Neuron (in vitro differentiated cells): Measurements from ENCODE around the gene POU6F2.

Experiments
- H2AFZ ChIP-seq: one replicate; pipeline ENCODE4 v1.6.1; 2013; ENCODE audit warnings: low read depth, mild to moderate bottlenecking, inconsistent platforms, low read length, moderate library complexity
- H3K27me3 ChIP-seq: one replicate; pipeline ENCODE4 v1.6.1; 2013; ENCODE audit warnings: low read length; ENCODE audit not compliant: insufficient read depth
- H3K36me3 ChIP-seq: one replicate; pipeline ENCODE4 v1.6.1; 2013; ENCODE audit warnings: low read length; ENCODE audit not compliant: insufficient read depth
- H3K4me1 ChIP-seq: one replicate; pipeline ENCODE4 v1.6.1; 2013; ENCODE audit warnings: low read length; ENCODE audit not compliant: insufficient read depth
- H3K4me3 ChIP-seq: 2 replicates; pipeline ENCODE4 v1.5.1; 2013; ENCODE audit warnings: mild to moderate bottlenecking, low read length, moderate library complexity
- H3K9me3 ChIP-seq: one replicate; pipeline ENCODE4 v1.6.1; 2013; ENCODE audit warnings: low read length

The POU6F2 gene

GRCh38 chr7:39272111-39272510 is 294.4 kb downstream of the POU6F2 start:
- no peak overlapping the region for H2AFZ ChIP-seq
- H3K27me3 ChIP-seq, result no peaks in the 10 kb centered on the region
- no peaks in the 10 kb centered on the region for H3K36me3 ChIP-seq
- no peaks in the 10 kb centered on the region for H3K4me1 ChIP-seq
- no peaks in the 10 kb centered on the region for H3K9me3 ChIP-seq
- H3K4me3 ChIP-seq, result no peak overlapping the region

GRCh38 chr7:39272691-39273090 is 295.0 kb downstream of the POU6F2 start:
- Histone ChIP-seq H2AFZ (no peak overlapping the region), H3K4me3 (no peak overlapping the region), H3K27me3 (no peaks in the 10 kb centered on the region), H3K4me1 (no peaks in the 10 kb centered on the region), H3K36me3 (no peaks in the 10 kb centered on the region), H3K9me3 (no peaks in the 10 kb centered on the region)

- H3K4me3 ChIP-seq, result no peak overlapping the region
- no peaks in the 10 kb centered on the region for H3K9me3 ChIP-seq
- H3K4me1 ChIP-seq, result no peaks in the 10 kb centered on the region
- no peaks in the 10 kb centered on the region for H3K27me3 ChIP-seq
- no peak overlapping the region for H2AFZ ChIP-seq
- no peaks in the 10 kb centered on the region for H3K36me3 ChIP-seq
These were observed 302.6 kb downstream of the POU6F2 start for GRCh38 chr7:39280337-39280736.

GRCh38 chr7:39285256-39285655 is 307.5 kb downstream of the POU6F2 start:
- H3K4me1 ChIP-seq, result no peaks in the 10 kb centered on the region
- H3K36me3 ChIP-seq, result no peaks in the 10 kb centered on the region
- no peak overlapping the region for H2AFZ ChIP-seq
- H3K9me3 ChIP-seq, result no peaks in the 10 kb centered on the region
- H3K27me3 ChIP-seq, result no peaks in the 10 kb centered on the region
- H3K4me3 ChIP-seq, result no peak overlapping the region

- no peak overlapping the region for H3K4me3 ChIP-seq
- H3K4me1 ChIP-seq, result peaks cover 6% of the 10 kb centered on the region
- H2AFZ ChIP-seq, result no peak overlapping the region
- no peaks in the 10 kb centered on the region for H3K27me3 ChIP-seq
- H3K36me3 ChIP-seq, result no peaks in the 10 kb centered on the region
- H3K9me3 ChIP-seq, result no peaks in the 10 kb centered on the region
These were observed 310.6 kb downstream of the POU6F2 start for GRCh38 chr7:39288303-39288702.

GRCh38 chr7:39291628-39292410 is 314.1 kb downstream of the POU6F2 start:
- H3K9me3 ChIP-seq, result no peaks in the 10 kb centered on the region
- no peak overlapping the region for H2AFZ ChIP-seq
- H3K4me3 ChIP-seq, result no peak overlapping the region
- peaks cover 6% of the 10 kb centered on the region for H3K4me1 ChIP-seq
- no peaks in the 10 kb centered on the region for H3K36me3 ChIP-seq
- no peaks in the 10 kb centered on the region for H3K27me3 ChIP-seq

GRCh38 chr7:39293056-39293823 is 315.5 kb downstream of the POU6F2 start:
- Histone ChIP-seq H3K4me1 (peaks cover 6% of the 10 kb centered on the region), H3K27me3 (no peaks in the 10 kb centered on the region), H2AFZ (no peak overlapping the region), H3K9me3 (no peaks in the 10 kb centered on the region), H3K36me3 (no peaks in the 10 kb centered on the region), H3K4me3 (no peak overlapping the region)

- no peak overlapping the region for H3K4me3 ChIP-seq
- no peaks in the 10 kb centered on the region for H3K27me3 ChIP-seq
- H3K9me3 ChIP-seq, result no peaks in the 10 kb centered on the region
- H3K36me3 ChIP-seq, result no peaks in the 10 kb centered on the region
- no peak overlapping the region for H2AFZ ChIP-seq
- H3K4me1 ChIP-seq, result peaks cover 6% of the 10 kb centered on the region
These were observed 316.3 kb downstream of the POU6F2 start for GRCh38 chr7:39294022-39294421.

GRCh38 chr7:39295796-39296195 is 318.1 kb downstream of the POU6F2 start:
- no peak overlapping the region for H3K4me3 ChIP-seq
- H3K36me3 ChIP-seq, result no peaks in the 10 kb centered on the region
- H2AFZ ChIP-seq, result no peak overlapping the region
- H3K9me3 ChIP-seq, result no peaks in the 10 kb centered on the region
- peaks cover 6% of the 10 kb centered on the region for H3K4me1 ChIP-seq
- no peaks in the 10 kb centered on the region for H3K27me3 ChIP-seq

- H3K4me3 ChIP-seq, result no peak overlapping the region
- no peaks in the 10 kb centered on the region for H3K9me3 ChIP-seq
- H3K27me3 ChIP-seq, result no peaks in the 10 kb centered on the region
- no peaks in the 10 kb centered on the region for H3K4me1 ChIP-seq
- H2AFZ ChIP-seq, result no peak overlapping the region
- no peaks in the 10 kb centered on the region for H3K36me3 ChIP-seq
These were observed 322.0 kb downstream of the POU6F2 start for GRCh38 chr7:39299695-39300094.

- H3K36me3 ChIP-seq, result no peaks in the 10 kb centered on the region
- H3K27me3 ChIP-seq, result no peaks in the 10 kb centered on the region
- H3K9me3 ChIP-seq, result no peaks in the 10 kb centered on the region
- H2AFZ ChIP-seq, result no peak overlapping the region
- H3K4me1 ChIP-seq, result peaks cover 1% of the 10 kb centered on the region
- H3K4me3 ChIP-seq, result no peak overlapping the region
These were observed 322.6 kb downstream of the POU6F2 start for GRCh38 chr7:39300276-39300675.

GRCh38 chr7:39301543-39301942 is 323.8 kb downstream of the POU6F2 start:
- Histone ChIP-seq H3K27me3 (no peaks in the 10 kb centered on the region), H3K4me3 (no peak overlapping the region), H3K4me1 (peaks cover 11% of the 10 kb centered on the region), H3K9me3 (no peaks in the 10 kb centered on the region), H3K36me3 (no peaks in the 10 kb centered on the region), H2AFZ (no peak overlapping the region)

GRCh38 chr7:39304178-39304577 is 326.5 kb downstream of the POU6F2 start:
- H3K9me3 ChIP-seq, result no peaks in the 10 kb centered on the region
- no peak overlapping the region for H3K4me3 ChIP-seq
- H3K36me3 ChIP-seq, result no peaks in the 10 kb centered on the region
- peaks cover 11% of the 10 kb centered on the region for H3K4me1 ChIP-seq
- no peaks in the 10 kb centered on the region for H3K27me3 ChIP-seq
- no peak overlapping the region for H2AFZ ChIP-seq
